ENCODE data around the gene CFAP299.

GRCh38 chr4:80387390-80388283 is 52.1 kb downstream of the CFAP299 start:
- TF ChIP-seq, protein P1, sequence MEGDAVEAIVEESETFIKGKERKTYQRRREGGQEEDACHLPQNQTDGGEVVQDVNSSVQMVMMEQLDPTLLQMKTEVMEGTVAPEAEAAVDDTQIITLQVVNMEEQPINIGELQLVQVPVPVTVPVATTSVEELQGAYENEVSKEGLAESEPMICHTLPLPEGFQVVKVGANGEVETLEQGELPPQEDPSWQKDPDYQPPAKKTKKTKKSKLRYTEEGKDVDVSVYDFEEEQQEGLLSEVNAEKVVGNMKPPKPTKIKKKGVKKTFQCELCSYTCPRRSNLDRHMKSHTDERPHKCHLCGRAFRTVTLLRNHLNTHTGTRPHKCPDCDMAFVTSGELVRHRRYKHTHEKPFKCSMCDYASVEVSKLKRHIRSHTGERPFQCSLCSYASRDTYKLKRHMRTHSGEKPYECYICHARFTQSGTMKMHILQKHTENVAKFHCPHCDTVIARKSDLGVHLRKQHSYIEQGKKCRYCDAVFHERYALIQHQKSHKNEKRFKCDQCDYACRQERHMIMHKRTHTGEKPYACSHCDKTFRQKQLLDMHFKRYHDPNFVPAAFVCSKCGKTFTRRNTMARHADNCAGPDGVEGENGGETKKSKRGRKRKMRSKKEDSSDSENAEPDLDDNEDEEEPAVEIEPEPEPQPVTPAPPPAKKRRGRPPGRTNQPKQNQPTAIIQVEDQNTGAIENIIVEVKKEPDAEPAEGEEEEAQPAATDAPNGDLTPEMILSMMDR (conservative IDR thresholded peaks at IDR 0.05; ENCODE audit: low read length): no peak
- TF ChIP-seq EZH2phosphoT487 (IDR thresholded peaks at IDR 0.05; ENCODE audit: borderline replicate concordance, low read depth, low read length): no peak
